Hematopoietic multipotent progenitor cell treated with erythropoietin and hydrocortisone succinate and interleukin-3 and kit ligand, for 6 days (in vitro differentiated cells): ENCODE results near the gene ENAH.

Source experiments
- DNase-seq: peaks from one replicate; pipeline ENCODE4 v3.0.0-alpha.2; 2015

Gene ENAH

DNA sequence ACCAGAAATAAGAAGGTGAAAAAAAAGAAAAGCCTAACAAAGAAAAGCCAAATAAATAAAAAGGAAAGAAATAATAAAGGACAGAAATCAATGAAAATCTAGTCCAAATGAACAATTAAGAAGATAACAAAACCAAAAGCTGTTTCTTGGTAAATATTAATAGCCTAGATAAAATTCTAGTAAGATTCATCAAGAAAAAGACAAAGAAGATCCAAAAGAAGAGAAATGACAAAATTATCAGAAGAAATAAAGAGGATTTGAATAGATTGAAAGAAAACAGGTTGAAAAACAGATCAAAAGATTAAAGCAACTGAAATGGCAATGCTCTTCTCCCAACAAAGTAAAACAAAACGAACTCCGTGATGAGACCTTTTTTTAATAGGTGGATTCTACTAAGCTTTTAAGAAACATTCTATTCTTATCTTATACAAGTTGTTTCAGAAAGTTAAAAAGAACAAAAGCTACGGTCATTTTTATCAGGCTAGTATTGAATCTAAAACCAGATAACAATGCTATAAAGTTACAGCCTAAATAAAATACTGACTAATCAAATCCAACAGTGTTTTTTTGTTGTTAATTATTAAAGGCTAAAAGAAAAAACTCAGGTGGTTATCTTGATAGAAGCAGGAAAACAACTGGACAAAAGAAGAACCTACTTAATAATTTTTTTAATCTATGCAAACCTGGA, 50.9 kb downstream of the ENAH start:
- no peak for DNase-seq

GRCh38 chr1:225598847-225599246, 54.1 kb downstream of the ENAH start:
- DNase-seq, result no peak

GRCh38 chr1:225597926-225598575, 54.9 kb downstream of the ENAH start:
- DNase-seq, result no peak

DNA sequence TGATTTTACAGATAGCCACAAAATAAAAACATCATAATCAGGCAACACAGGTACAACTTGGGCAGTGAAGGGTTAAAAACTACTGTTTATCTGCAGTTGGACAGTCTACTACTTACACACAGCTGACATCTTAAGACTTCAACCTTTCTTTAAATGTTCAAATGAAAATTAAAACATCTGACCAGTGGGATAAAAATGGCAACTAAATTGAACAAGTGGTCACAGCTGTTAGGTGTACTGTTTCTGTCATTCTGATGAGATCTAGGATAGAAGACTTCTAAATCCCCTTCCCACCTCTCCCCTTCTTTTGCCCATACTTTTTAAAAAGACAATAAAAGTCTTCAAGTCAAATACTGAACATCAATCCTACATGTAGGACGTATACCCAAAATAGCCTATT, 56.2 kb downstream of the ENAH start:
- DNase-seq, result no peak

DNA sequence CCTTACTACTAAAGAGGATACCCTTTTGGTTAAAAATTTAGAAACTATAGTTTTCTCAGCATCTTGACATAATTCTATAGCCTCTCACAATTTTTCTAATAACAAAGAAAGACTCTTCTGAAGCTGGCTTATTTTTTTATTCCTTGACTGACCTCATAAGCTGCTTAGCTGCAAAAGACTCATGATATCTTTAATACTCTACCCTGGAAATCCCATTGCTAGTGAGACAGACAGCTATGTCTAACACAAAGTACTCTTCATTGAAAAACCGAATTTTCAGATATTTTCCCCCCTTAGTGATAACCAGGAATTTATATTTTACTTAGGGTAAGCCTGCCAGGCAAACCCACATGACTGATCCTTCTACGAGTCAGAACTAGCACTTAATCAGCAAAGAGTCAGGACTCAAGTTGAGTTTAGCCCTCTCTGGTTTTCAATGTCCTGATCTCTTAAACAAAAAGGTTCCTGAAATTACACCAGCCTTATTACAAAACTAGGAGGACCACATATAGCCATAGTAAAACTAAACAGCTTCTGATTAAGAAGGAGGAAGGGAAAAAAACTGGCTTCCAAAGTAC, 56.9 kb downstream of the ENAH start:
- no peak for DNase-seq

GRCh38 chr1:225595452-225595851, 57.5 kb downstream of the ENAH start:
- DNase-seq, result no peak

- DNase-seq, result no peak
Measured at GRCh38 chr1:225593414-225593813, 59.5 kb downstream of the ENAH start.

DNA sequence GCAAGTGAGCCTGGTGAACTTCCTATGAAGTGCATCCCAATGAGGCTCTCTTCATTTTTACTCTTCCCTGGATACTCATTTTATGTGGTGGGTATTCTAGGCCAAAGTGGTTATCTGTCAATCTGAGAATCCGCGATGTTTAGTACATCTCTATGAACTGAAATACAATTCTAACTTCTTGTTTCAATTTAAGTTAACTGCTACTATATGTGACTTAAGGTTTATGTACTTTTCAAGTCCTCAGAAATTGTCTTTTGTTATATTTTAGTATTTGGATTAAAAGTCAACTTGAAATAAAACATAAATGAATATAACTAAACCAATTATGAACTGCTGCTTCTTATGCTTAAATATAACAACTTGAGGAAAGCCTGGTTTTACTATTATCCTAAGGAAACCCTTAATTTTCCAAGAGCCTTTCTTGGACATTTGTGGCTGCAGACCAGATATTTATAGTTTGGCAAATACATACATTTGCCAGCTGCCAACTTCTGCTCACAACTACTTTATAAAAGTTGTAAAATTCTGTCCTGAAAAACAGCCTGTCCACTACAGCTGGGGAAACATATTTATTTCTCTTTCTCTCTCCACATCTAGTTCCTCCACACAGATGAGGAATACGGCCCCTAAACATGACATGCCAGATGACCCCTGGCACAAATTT, 60.4 kb downstream of the ENAH start:
- DNase-seq, result no peak

GRCh38 chr1:225587310-225587709, 65.6 kb downstream of the ENAH start:
- no peak for DNase-seq

- no peak for DNase-seq
Measured at GRCh38 chr1:225581186-225581585, 71.7 kb downstream of the ENAH start.

DNA sequence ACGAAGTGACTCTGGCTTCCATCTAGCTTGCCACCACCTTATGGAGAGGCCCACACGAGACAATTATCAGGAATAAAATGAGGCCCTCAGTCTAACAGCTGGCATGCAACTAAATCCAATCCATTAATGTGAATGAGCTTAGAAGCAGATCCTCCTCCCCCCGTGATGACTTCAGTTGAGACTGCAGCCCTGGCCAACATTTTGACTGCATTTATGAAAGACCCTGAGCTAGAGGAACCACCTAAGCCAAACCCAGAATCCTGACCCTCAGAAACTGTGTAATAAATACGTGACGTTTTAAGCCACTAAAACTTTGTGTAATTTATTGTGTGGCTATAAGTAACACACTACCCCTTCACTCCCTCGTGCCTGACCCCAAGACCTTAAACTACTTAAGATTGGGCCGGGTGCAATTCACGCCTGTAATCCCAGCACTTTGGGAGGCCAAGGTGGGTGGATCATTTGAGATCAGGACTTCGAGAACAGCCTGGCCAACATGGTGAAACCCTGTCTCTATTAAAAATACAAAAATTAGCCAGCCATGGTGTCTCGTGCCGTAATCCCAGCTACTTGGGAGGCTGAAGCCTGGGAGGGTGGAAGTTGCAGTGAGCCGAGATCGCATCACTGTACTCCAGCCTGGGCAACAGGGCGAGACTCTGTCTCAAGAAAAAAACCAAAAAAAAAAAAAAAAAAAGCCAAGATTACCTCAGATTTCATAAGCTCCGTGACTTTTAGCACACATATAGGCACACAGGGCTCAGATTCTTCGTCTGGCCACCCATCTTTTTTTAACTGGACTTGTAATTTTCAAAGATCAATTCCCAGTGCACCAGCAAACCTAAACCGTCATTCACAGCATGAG, 72.5 kb downstream of the ENAH start:
- no peak for DNase-seq

GRCh38 chr1:225578251-225578977, 74.5 kb downstream of the ENAH start:
- DNase-seq, result no peak

DNA sequence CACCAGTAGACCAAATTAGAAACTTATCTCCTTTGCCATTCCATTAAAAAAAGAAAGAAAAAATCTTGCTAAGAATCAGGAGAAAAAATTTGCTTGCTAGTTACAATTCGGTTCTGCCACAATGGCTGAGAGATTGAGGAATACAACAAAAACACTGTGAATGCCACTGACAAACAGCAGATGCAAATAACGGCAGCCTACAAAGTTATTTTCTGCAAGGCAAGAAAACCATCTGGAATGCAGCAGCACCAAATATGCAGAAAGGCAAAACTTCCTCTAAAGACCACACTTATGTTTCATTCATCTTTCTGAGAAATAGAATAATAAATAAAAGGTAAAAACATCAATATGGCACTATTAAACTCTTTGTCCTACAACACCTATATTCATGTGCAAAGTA, 75.7 kb downstream of the ENAH start:
- DNase-seq, result no peak

GRCh38 chr1:225573216-225573615, 79.7 kb downstream of the ENAH start:
- no peak for DNase-seq

GRCh38 chr1:225572422-225572821, 80.5 kb downstream of the ENAH start:
- DNase-seq, result no peak

DNA sequence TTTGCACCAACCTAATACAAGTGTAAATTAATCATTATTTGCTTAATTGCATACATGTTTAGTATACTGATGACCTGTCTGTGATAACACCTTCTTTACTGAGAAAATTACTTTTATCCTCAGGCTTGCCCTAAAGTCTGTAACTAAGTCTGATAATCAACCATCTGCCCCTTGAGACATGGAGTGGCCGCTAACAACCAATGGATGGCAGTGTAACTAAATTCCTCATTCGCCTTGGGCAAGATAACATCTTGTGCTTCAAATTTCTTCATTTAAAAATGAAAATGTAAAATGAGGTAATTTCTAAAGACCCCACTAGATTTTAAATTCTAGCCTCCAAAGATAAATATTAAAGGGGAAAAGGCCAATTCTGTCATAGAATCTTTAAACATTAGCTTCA, 85.1 kb downstream of the ENAH start:
- peak; percentile 36 for DNase-seq

GRCh38 chr1:225565847-225566246, 87.1 kb downstream of the ENAH start:
- DNase-seq, result no peak

GRCh38 chr1:225561675-225562074, 91.2 kb downstream of the ENAH start:
- no peak for DNase-seq

- no peak for DNase-seq
Measured at GRCh38 chr1:225559902-225560301, 93.0 kb downstream of the ENAH start.

DNA sequence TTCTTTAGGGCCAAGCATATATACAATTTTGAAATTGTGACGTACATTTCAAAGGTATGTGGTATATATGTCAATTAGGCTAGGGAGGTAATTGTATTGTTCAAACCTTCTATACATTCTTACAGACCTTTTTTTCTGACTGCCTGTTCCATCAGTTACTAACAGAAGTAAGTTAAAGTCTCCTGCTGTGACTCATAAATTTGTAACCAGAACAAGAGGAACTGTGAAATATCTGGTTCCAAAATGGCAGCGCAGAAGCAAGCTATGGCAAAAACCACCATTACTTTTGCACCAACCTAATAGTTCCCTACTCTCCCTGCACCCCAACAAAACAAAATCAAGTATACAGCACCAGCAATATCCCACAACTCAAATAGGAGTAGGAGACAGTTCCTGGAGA, 93.6 kb downstream of the ENAH start:
- DNase-seq, result no peak

DNA sequence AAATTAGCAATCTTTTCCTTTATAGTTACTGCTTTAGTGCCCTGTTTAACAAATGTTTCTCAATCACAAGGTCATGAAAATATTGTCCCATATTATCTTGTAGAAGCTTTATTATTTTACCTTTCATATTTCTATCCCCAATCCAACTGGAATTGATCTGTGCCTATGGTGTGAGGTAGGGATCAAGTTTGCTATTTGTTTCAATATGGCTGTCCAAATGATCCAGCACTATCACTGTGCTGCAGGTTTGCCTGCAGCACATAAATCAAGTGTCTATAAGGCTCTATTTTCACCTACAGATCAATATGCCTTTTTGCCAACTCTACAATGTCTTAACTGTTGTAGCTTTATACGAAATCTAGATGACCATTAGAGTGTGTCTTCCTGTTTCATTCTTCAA, 96.2 kb downstream of the ENAH start:
- DNase-seq, result no peak

- DNase-seq, result no peak
Measured at GRCh38 chr1:225555821-225556220, 97.1 kb downstream of the ENAH start.
